GM06990 (cell line): ENCODE measurements around the gene SLMAP.

Experiments
- DNase-seq: peaks from one replicate; pipeline ENCODE4 v3.0.0-alpha.2; 2011; ENCODE audit not compliant: insufficient read length; ENCODE audit errors: extremely low read depth
- H3K27me3 ChIP-seq: replicated peaks from 2 replicates; pipeline ENCODE4 v1.6.0; 2011; ENCODE audit warnings: low read length; ENCODE audit not compliant: control insufficient read depth, insufficient read depth
- H3K36me3 ChIP-seq: 2 replicates; pipeline ENCODE4 v1.5.1; 2011; ENCODE audit warnings: low read length; ENCODE audit not compliant: control insufficient read depth, insufficient read depth
- H3K4me3 ChIP-seq: replicated peaks from 2 replicates; pipeline ENCODE4 v1.5.1; 2011; ENCODE audit warnings: low read depth, mild to moderate bottlenecking, control low read depth, low read length
- TF ChIP-seq, protein P1 (sequence below): IDR thresholded peaks from 2 replicates; pipeline ENCODE4 v1.5.1; 2011; ENCODE audit warnings: low read length, control low read depth, mild to moderate bottlenecking, inconsistent platforms; ENCODE audit not compliant: insufficient read depth, poor library complexity, severe bottlenecking

SLMAP gene

GRCh38 chr3:57927166-57927565 lies 171.1 kb downstream of the SLMAP start:
- TF ChIP-seq, protein P1, sequence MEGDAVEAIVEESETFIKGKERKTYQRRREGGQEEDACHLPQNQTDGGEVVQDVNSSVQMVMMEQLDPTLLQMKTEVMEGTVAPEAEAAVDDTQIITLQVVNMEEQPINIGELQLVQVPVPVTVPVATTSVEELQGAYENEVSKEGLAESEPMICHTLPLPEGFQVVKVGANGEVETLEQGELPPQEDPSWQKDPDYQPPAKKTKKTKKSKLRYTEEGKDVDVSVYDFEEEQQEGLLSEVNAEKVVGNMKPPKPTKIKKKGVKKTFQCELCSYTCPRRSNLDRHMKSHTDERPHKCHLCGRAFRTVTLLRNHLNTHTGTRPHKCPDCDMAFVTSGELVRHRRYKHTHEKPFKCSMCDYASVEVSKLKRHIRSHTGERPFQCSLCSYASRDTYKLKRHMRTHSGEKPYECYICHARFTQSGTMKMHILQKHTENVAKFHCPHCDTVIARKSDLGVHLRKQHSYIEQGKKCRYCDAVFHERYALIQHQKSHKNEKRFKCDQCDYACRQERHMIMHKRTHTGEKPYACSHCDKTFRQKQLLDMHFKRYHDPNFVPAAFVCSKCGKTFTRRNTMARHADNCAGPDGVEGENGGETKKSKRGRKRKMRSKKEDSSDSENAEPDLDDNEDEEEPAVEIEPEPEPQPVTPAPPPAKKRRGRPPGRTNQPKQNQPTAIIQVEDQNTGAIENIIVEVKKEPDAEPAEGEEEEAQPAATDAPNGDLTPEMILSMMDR: no peak
- Histone ChIP-seq H3K27me3 (no peaks in the 10 kb centered on the region), H3K4me3 (no peak overlapping the region), H3K36me3 (peaks cover 4% of the 10 kb centered on the region)
- no peak for DNase-seq

DNA sequence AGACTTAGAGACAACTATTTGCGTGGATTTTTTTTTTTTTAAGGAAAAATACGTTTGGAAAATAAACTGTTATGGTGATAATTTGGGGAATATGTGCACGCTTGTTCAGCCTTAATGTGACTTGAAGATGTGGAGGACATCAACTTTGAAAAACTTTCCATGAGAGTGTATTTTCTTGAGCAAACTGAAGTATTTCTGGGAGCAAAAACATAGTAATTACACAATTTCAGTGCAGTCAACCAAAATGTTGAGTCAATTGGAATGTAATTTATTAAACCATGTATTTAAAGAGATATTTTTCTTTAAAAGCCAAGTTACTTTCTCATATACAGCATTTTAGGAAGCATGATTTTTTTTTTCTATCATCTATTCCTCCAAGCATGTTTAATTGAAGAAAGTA lies 171.8 kb downstream of the SLMAP start:
- DNase-seq: no peak
- TF ChIP-seq, protein P1: no peak
- Histone ChIP-seq H3K36me3 (peaks cover 4% of the 10 kb centered on the region), H3K27me3 (no peaks in the 10 kb centered on the region), H3K4me3 (no peak overlapping the region)

DNA sequence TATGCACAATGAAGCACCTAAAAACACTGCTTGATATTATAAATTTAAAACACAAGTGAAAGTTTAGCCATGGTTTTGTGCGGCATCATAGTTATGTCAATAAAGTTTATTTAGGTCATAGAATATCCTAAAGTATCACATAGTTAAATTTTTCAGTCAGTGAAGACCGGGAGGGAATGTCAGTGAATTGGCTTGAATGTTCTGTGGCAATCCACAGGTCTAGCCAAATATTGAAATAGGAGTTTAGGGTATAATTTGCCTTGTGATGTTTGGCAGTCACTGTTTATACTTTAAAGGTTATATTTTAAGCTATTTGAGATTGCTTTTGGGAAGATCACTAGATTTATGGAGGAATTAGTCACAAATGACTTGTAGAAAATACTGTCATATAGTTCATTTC lies 172.4 kb downstream of the SLMAP start:
- TF ChIP-seq, protein P1: no peak
- Histone ChIP-seq H3K27me3 (no peaks in the 10 kb centered on the region), H3K4me3 (no peak overlapping the region), H3K36me3 (peaks cover 2% of the 10 kb centered on the region)
- no peak for DNase-seq

DNA sequence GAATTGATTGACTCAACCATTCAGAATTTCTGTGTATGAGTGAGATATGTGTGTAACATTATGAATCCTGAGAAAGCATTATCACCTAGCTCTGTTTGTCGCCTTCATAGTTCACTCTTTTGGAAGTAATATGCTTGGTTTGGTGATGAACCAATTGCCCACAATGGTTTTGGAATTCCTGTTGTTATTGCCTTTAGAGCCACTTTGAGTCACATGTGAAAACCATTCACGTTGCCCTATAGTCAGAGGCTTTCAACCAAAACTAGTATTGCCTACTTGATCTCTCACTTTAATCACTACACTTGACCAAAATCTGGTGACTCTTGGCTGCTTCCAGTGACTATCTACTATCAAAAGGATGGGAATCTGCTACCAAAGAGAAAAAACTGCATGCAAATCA lies 173.9 kb downstream of the SLMAP start:
- Histone ChIP-seq H3K27me3 (no peaks in the 10 kb centered on the region), H3K4me3 (no peak overlapping the region), H3K36me3 (peaks cover 2% of the 10 kb centered on the region)
- no peak for DNase-seq
- TF ChIP-seq, protein P1: no peak

DNA sequence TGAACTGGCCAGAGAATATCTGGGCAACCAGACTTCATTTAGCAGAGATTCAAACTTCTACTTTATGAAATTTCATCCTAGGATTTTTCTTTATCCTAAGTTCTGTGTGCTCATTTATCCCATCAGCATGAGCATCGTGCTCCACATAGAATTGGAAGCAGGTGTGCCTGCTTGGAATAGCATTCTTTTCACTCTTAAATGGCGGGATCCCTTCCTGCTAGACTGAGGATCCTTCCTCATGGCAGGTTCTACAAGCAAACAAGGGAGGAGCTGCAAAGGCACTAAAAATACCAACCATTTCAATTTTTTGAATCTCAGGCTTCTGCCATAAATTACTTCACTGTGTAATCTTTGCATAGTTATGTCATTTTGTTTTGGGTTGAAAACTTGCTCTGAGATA lies 177.5 kb downstream of the SLMAP start:
- TF ChIP-seq, protein P1: no peak
- Histone ChIP-seq H3K27me3 (no peaks in the 10 kb centered on the region), H3K36me3 (no peaks in the 10 kb centered on the region), H3K4me3 (no peak overlapping the region)
- DNase-seq: no peak

GRCh38 chr3:57934373-57934772 lies 178.3 kb downstream of the SLMAP start:
- Histone ChIP-seq H3K27me3 (no peaks in the 10 kb centered on the region), H3K4me3 (no peak overlapping the region), H3K36me3 (no peaks in the 10 kb centered on the region)
- DNase-seq: no peak
- TF ChIP-seq, protein P1: no peak
